HEK293T (cell line): ENCODE data around the gene BEX3.

ENCODE experiments used
- ARNT ChIP-seq: fragments of 450-650 bp; IDR thresholded peaks from 2 replicates; pipeline ENCODE4 v1.6.1; 2017; ENCODE audit warnings: mild to moderate bottlenecking
- BHLHE40 ChIP-seq: fragments of 450-650 bp; IDR thresholded peaks from 2 replicates; pipeline ENCODE4 v1.6.1; 2016; ENCODE audit warnings: mild to moderate bottlenecking, moderate library complexity, borderline replicate concordance
- FOXA1 ChIP-seq: fragments of 450-650 bp; IDR thresholded peaks from 2 replicates; pipeline ENCODE4 v1.6.1; 2016; ENCODE audit warnings: mild to moderate bottlenecking
- FOXK2 ChIP-seq: fragments of 450-650 bp; IDR thresholded peaks from 2 replicates; pipeline ENCODE4 v1.6.1; 2016; ENCODE audit warnings: mild to moderate bottlenecking
- HDGF ChIP-seq: fragments of 450-650 bp; IDR thresholded peaks from 2 replicates; pipeline ENCODE4 v1.6.1; 2017; ENCODE audit warnings: antibody characterized with exemption, borderline replicate concordance
- L3MBTL2 ChIP-seq: fragments of 450-650 bp; conservative IDR thresholded peaks from 2 replicates; pipeline ENCODE4 v1.6.1; 2016; ENCODE audit warnings: mild to moderate bottlenecking
- SP1 ChIP-seq: fragments of 450-650 bp; IDR thresholded peaks from 2 replicates; pipeline ENCODE4 v1.6.1; 2017
- SUZ12 ChIP-seq: fragments of 450-650 bp; IDR thresholded peaks from 2 replicates; pipeline ENCODE4 v1.6.1; 2016; ENCODE audit warnings: mild to moderate bottlenecking
- TARDBP ChIP-seq: fragments of 450-650 bp; IDR thresholded peaks from 2 replicates; pipeline ENCODE4 v1.6.1; 2016
- ZNF384 ChIP-seq: fragments of 450-650 bp; IDR thresholded peaks from 2 replicates; pipeline ENCODE4 v1.6.1; 2016

- TF ChIP-seq SUZ12: no peak
- TF ChIP-seq L3MBTL2: no peak
- TF ChIP-seq ARNT: no peak
- no peak for TF ChIP-seq FOXA1
- no peak for TF ChIP-seq FOXK2
- TF ChIP-seq BHLHE40: no peak
- TF ChIP-seq SP1: no peak
- no peak for TF ChIP-seq ZNF384
- no peak for TF ChIP-seq HDGF
- TF ChIP-seq TARDBP: no peak
Measured at GRCh38 chrX:103330681-103331288, 45.6 kb upstream of the BEX3 start.
